Keratinocyte (primary cell): ENCODE measurements around the gene ENTR1. TPM values are rescaled to one million over a fixed set of nuclear protein-coding genes. Genes with fewer than 3 reads are reported as not detected.

ENCODE experiments used
- DNase-seq: peaks from one replicate; pipeline ENCODE4 v3.0.0-alpha.2; 2011; ENCODE audit warnings: low read depth, missing footprints, low spot score
- FAIRE-seq: peaks from 2 replicates; lab custom pipeline; 2011; peaks lifted over from hg19 to GRCh38; lab: Jason Lieb, UNC
- H2AFZ ChIP-seq: 2 replicates; pipeline ENCODE4 v1.6.0; 2012; ENCODE audit warnings: low read length, control low read depth, inconsistent platforms; ENCODE audit not compliant: control insufficient read depth
- H3K27ac ChIP-seq: 2 replicates; pipeline ENCODE4 v1.5.1; 2011; ENCODE audit warnings: low read length; ENCODE audit not compliant: control insufficient read depth, insufficient read depth
- H3K27me3 ChIP-seq: 3 replicates; pipeline ENCODE4 v1.6.0; 2011; ENCODE audit warnings: low read length; ENCODE audit not compliant: control insufficient read depth, insufficient read depth; ENCODE audit errors: extremely low read depth
- H3K36me3 ChIP-seq, 2 experiments: 2 replicates in 1 of 2; 3 replicates in 1 of 2; pipeline ENCODE4 v1.5.1; 2011; ENCODE audit warnings: low read length in 2 of 2, mild to moderate bottlenecking in 1 of 2; ENCODE audit not compliant: control insufficient read depth in 2 of 2, insufficient read depth in 2 of 2; ENCODE audit errors: extremely low read depth in 1 of 2
- H3K4me1 ChIP-seq: 3 replicates; pipeline ENCODE4 v1.5.1; 2011; ENCODE audit warnings: low read length; ENCODE audit not compliant: control insufficient read depth, insufficient read depth; ENCODE audit errors: extremely low read depth
- H3K4me2 ChIP-seq: 3 replicates; pipeline ENCODE4 v1.6.0; 2011; ENCODE audit warnings: low read depth, low read length; ENCODE audit not compliant: control insufficient read depth, insufficient read depth; ENCODE audit errors: extremely low read depth
- H3K4me3 ChIP-seq, 3 experiments: fragments of 200-600 bp in 1 of 3; sonication (generic) in 1 of 3; 2 replicates in 2 of 3; 3 replicates in 1 of 3; pipeline ENCODE4 v1.5.1; 2011 to 2016; ENCODE audit warnings: low read length in 3 of 3, mild to moderate bottlenecking in 3 of 3, control low read depth in 2 of 3, inconsistent platforms in 1 of 3, low read depth in 1 of 3, mixed read lengths in 1 of 3, mixed run types in 1 of 3, moderate library complexity in 1 of 3; ENCODE audit not compliant: control insufficient read depth in 2 of 3, insufficient read depth in 2 of 3; ENCODE audit errors: extremely low read depth in 1 of 3
- H3K79me2 ChIP-seq: 2 replicates; pipeline ENCODE4 v1.6.0; 2012; ENCODE audit warnings: low read length; ENCODE audit not compliant: control insufficient read depth, insufficient read depth
- H3K9ac ChIP-seq: 3 replicates; pipeline ENCODE4 v1.6.0; 2011; ENCODE audit warnings: low read length; ENCODE audit not compliant: control insufficient read depth, insufficient read depth; ENCODE audit errors: extremely low read depth
- H3K9me1 ChIP-seq: 3 replicates; pipeline ENCODE4 v1.6.0; 2011; ENCODE audit warnings: low read length; ENCODE audit not compliant: control insufficient read depth, insufficient read depth; ENCODE audit errors: extremely low read depth
- H3K9me3 ChIP-seq: 2 replicates; pipeline ENCODE4 v1.5.1; 2012; ENCODE audit warnings: low read depth, low read length; ENCODE audit not compliant: control insufficient read depth
- H4K20me1 ChIP-seq: 3 replicates; pipeline ENCODE4 v1.6.0; 2011; ENCODE audit warnings: low read length; ENCODE audit not compliant: control insufficient read depth, insufficient read depth; ENCODE audit errors: extremely low read depth
- EZH2 ChIP-seq: IDR thresholded peaks from one replicate; pipeline ENCODE4 v1.6.1; 2012; ENCODE audit warnings: inconsistent platforms, mild to moderate bottlenecking, low read length, moderate library complexity
- dilution Hi-C: fragments of 300-500 bp; cut with MboI; formaldehyde crosslinking; loops from one replicate; pipeline ENCODE4 v1.7.0; 2020; ENCODE audit warnings: low sequenced_read_pairs; ENCODE audit not compliant: extremely low pct_ligation_motif_present
- polyA plus RNA-seq, 5 experiments: library from polyadenylated mRNA; depleted of rRNA in 3 of 5; stranded (reverse) in 3 of 5; stranded (forward) in 1 of 5; unstranded in 1 of 5; fragments of >200 nt; gene quantifications; 1 replicate in 1 of 5; 2 replicates in 3 of 5; 3 replicates in 1 of 5; pipeline versions ENCODE4 v1.2.1 to v1.2.3, GENCODE V29; 2011 to 2012; ENCODE audit warnings: missing spikeins in 2 of 5, low read depth in 1 of 5, low replicate concordance in 1 of 5
- TF ChIP-seq, protein P1 (sequence below), 3 experiments: IDR thresholded peaks in 1 of 3; conservative IDR thresholded peaks in 1 of 3; optimal IDR thresholded peaks in 1 of 3; 2 replicates in 2 of 3; 3 replicates in 1 of 3; pipeline versions ENCODE3 to v1.5.1; 2011; ENCODE audit warnings: low read length in 3 of 3, mild to moderate bottlenecking in 3 of 3, moderate library complexity in 2 of 3, control low read depth in 1 of 3, inconsistent platforms in 1 of 3; ENCODE audit not compliant: insufficient read depth in 2 of 3; ENCODE audit errors: extremely low read depth in 1 of 3

Gene ENTR1
- polyA plus RNA-seq, 1 donor (not counting 4 experiments of a cell fraction or from before 2014, with no cell fraction given) = 46.5 TPM

DNA sequence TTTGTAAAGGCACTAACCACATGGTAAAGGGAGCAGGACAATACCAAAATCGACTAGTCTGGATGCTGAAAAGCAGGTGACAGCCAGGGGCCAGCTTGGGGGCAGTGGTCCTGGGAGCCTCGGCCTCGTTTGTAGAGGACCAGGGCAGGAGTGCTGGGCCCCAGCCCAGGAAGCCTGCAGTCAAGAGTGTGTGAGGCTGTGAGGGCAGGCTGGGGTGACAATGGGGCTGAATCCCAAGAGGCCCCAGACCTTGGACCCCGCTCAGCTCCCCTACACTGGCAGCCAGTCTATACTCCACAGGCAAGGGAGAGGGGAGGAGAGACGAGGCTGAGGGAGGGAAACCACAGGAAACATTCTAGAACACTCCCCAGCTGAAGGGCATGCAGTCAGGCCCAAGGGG lies 31.9 kb upstream of the ENTR1 start:
- Histone ChIP-seq H2AFZ (no peak overlapping the region), H3K36me3 (peaks cover 44 to 49% of the 10 kb centered on the region in 2 experiments), H3K4me3 (no peak overlapping the region), H3K79me2 (peaks cover 23% of the 10 kb centered on the region), H3K9me1 (no peaks in the 10 kb centered on the region), H3K9ac (no peak overlapping the region), H4K20me1 (peaks cover 9% of the 10 kb centered on the region), H3K27me3 (no peaks in the 10 kb centered on the region), H3K4me1 (peaks cover 12% of the 10 kb centered on the region), H3K4me2 (no peak overlapping the region), H3K27ac (no peak overlapping the region), H3K9me3 (no peaks in the 10 kb centered on the region)
- no peak for TF ChIP-seq EZH2
- TF ChIP-seq, protein P1, sequence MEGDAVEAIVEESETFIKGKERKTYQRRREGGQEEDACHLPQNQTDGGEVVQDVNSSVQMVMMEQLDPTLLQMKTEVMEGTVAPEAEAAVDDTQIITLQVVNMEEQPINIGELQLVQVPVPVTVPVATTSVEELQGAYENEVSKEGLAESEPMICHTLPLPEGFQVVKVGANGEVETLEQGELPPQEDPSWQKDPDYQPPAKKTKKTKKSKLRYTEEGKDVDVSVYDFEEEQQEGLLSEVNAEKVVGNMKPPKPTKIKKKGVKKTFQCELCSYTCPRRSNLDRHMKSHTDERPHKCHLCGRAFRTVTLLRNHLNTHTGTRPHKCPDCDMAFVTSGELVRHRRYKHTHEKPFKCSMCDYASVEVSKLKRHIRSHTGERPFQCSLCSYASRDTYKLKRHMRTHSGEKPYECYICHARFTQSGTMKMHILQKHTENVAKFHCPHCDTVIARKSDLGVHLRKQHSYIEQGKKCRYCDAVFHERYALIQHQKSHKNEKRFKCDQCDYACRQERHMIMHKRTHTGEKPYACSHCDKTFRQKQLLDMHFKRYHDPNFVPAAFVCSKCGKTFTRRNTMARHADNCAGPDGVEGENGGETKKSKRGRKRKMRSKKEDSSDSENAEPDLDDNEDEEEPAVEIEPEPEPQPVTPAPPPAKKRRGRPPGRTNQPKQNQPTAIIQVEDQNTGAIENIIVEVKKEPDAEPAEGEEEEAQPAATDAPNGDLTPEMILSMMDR (optimal IDR thresholded peaks at IDR 0.05 in 1 of 3, IDR thresholded peaks at IDR 0.05 in 1 of 3, conservative IDR thresholded peaks at IDR 0.05 in 1 of 3; ENCODE audit: extremely low read depth in 1 of 3, insufficient read depth in 2 of 3, low read length in 3 of 3) = no peak
- FAIRE-seq (no peak), DNase-seq (no peak)
- dilution Hi-C loops = no loop called here

DNA sequence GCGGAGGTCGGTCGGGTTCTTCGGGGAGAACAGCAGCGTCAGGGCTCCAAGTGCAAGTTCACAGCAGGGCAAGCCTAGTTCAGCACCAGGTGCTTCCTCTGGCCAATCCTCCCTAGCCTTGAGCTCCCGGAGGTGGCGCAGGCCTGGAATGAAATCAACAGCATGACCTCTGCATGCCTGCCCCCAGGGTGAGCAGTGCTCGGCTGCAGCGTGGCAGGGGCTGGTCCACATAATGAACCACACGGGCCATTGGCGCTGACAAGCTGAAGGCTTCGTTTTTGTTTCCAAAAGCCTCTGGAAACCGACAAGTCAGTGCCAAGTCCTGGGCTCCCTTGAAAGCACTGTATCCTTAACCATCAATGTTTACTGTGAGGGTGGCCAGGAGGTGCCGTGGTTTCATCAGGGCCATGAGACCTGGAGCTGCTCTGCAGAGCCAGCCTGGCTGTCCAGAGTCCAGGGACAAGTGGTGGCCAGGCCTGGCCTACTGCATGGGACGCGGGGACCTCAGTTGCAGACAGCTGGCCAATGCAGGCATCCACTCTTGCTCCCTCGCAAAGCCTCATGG lies 31.3 kb upstream of the ENTR1 start:
- H4K20me1 ChIP-seq = peaks cover 13% of the 10 kb centered on the region
- no peaks in the 10 kb centered on the region for H3K9me3 ChIP-seq
- FAIRE-seq = no peak
- peaks cover 39 to 44% of the 10 kb centered on the region in 2 experiments for H3K36me3 ChIP-seq
- no peaks in the 10 kb centered on the region for H3K27me3 ChIP-seq
- DNase-seq = no peak
- H2AFZ ChIP-seq = no peak overlapping the region
- TF ChIP-seq, protein P1 (optimal IDR thresholded peaks at IDR 0.05 in 1 of 3, IDR thresholded peaks at IDR 0.05 in 1 of 3, conservative IDR thresholded peaks at IDR 0.05 in 1 of 3; ENCODE audit: extremely low read depth in 1 of 3, insufficient read depth in 2 of 3, low read length in 3 of 3) = no peak
- TF ChIP-seq EZH2 = no peak
- no peak overlapping the region for H3K9ac ChIP-seq
- H3K79me2 ChIP-seq = peaks cover 26% of the 10 kb centered on the region
- no peak overlapping the region for H3K4me2 ChIP-seq
- dilution Hi-C loops = no loop called here
- peaks cover 15% of the 10 kb centered on the region for H3K4me1 ChIP-seq
- no peak overlapping the region for H3K4me3 ChIP-seq
- H3K27ac ChIP-seq = no peak overlapping the region
- H3K9me1 ChIP-seq = no peaks in the 10 kb centered on the region
